Mucosa of rectum (tissue), 2 donors: ENCODE data around the gene TRAF3.

Experiments used
- H3K27ac ChIP-seq, 2 donors: one replicate each; pipeline ENCODE4 v1.7.0; 2013; ENCODE audit warnings: inconsistent platforms in 2 of 2, low read depth in 2 of 2, low read length in 2 of 2
- H3K27me3 ChIP-seq, 2 donors: one replicate each; pipeline ENCODE4 v1.7.0; 2013; ENCODE audit warnings: low read length in 2 of 2; ENCODE audit not compliant: control insufficient read depth in 2 of 2, insufficient read depth in 2 of 2
- H3K36me3 ChIP-seq, 2 donors: one replicate each; pipeline ENCODE4 v1.7.0; 2013; ENCODE audit warnings: low read length in 2 of 2; ENCODE audit not compliant: control insufficient read depth in 2 of 2, insufficient read depth in 2 of 2
- H3K4me1 ChIP-seq, 2 donors: one replicate each; pipeline ENCODE4 v1.7.0; 2013; ENCODE audit warnings: low read length in 2 of 2, mild to moderate bottlenecking in 1 of 2; ENCODE audit not compliant: control insufficient read depth in 2 of 2, insufficient read depth in 2 of 2
- H3K4me3 ChIP-seq, 2 donors: one replicate each; pipeline ENCODE4 v1.7.0; 2013; ENCODE audit warnings: low read length in 2 of 2
- H3K9ac ChIP-seq, 2 donors: one replicate each; pipeline ENCODE4 v1.7.0; 2013; ENCODE audit warnings: low read length in 2 of 2, low read depth in 1 of 2, mild to moderate bottlenecking in 1 of 2
- H3K9me3 ChIP-seq, 2 donors: one replicate each; pipeline ENCODE4 v1.7.0; 2013; ENCODE audit warnings: low read length in 2 of 2; ENCODE audit not compliant: control insufficient read depth in 2 of 2
- donor health status: healthy.
- donor health status: Normal muscosa, but diverticular disease.

TRAF3 gene

GRCh38 chr14:102793531-102794328 is 16.5 kb downstream of the TRAF3 start:
- no peak overlapping the region for H3K9ac ChIP-seq
- H3K4me3 ChIP-seq: no peak overlapping the region
- H3K36me3 ChIP-seq: no peaks in the 10 kb centered on the region
- no peak overlapping the region for H3K27ac ChIP-seq
- H3K27me3 ChIP-seq: no peaks in the 10 kb centered on the region
- no peaks in the 10 kb centered on the region for H3K9me3 ChIP-seq
- H3K4me1 ChIP-seq: peaks cover 5 to 9% of the 10 kb centered on the region in 2 donors

GRCh38 chr14:102795060-102795925 is 18.0 kb downstream of the TRAF3 start:
- Histone ChIP-seq H3K9me3 (no peaks in the 10 kb centered on the region), H3K36me3 (no peaks in the 10 kb centered on the region), H3K4me3 (peak overlapping the region in 1 of 2 donors; percentile 20), H3K27ac (peak overlapping the region; percentile 70 to 71), H3K27me3 (no peaks in the 10 kb centered on the region), H3K4me1 (peaks cover 5 to 9% of the 10 kb centered on the region in 2 donors), H3K9ac (peak overlapping the region in 1 of 2 donors; percentile 52)

- Histone ChIP-seq H3K27me3 (no peaks in the 10 kb centered on the region), H3K27ac (no peak overlapping the region), H3K4me1 (peaks cover 5 to 9% of the 10 kb centered on the region in 2 donors), H3K9ac (no peak overlapping the region), H3K36me3 (no peaks in the 10 kb centered on the region), H3K4me3 (no peak overlapping the region), H3K9me3 (no peaks in the 10 kb centered on the region)
Observed at GRCh38 chr14:102796661-102797190, 19.5 kb downstream of the TRAF3 start.

GRCh38 chr14:102798926-102799325 is 21.7 kb downstream of the TRAF3 start:
- Histone ChIP-seq H3K4me3 (no peak overlapping the region), H3K4me1 (peaks cover 7 to 9% of the 10 kb centered on the region in 2 donors), H3K9ac (no peak overlapping the region), H3K36me3 (no peaks in the 10 kb centered on the region), H3K27ac (no peak overlapping the region), H3K27me3 (no peaks in the 10 kb centered on the region), H3K9me3 (no peaks in the 10 kb centered on the region)

- Histone ChIP-seq H3K9ac (no peak overlapping the region), H3K27ac (no peak overlapping the region), H3K27me3 (no peaks in the 10 kb centered on the region), H3K4me1 (peaks cover 7 to 9% of the 10 kb centered on the region in 2 donors), H3K9me3 (no peaks in the 10 kb centered on the region), H3K4me3 (no peak overlapping the region), H3K36me3 (no peaks in the 10 kb centered on the region)
Observed at GRCh38 chr14:102799684-102800562, 22.7 kb downstream of the TRAF3 start.

- no peak overlapping the region for H3K9ac ChIP-seq
Observed at GRCh38 chr14:102802834-102803523, 25.7 kb downstream of the TRAF3 start.

GRCh38 chr14:102804858-102805257 is 27.6 kb downstream of the TRAF3 start:
- Histone ChIP-seq H3K27ac (peak overlapping the region in 1 of 2 donors; percentile 45), H3K9me3 (no peaks in the 10 kb centered on the region), H3K4me1 (peaks cover 10 to 21% of the 10 kb centered on the region in 2 donors), H3K9ac (no peak overlapping the region), H3K36me3 (no peaks in the 10 kb centered on the region), H3K4me3 (no peak overlapping the region), H3K27me3 (no peaks in the 10 kb centered on the region)

More at GRCh38 chr14:102802834-102803523, 25.7 kb downstream of the TRAF3 start:
- no peaks in the 10 kb centered on the region for H3K27me3 ChIP-seq
- no peaks in the 10 kb centered on the region for H3K9me3 ChIP-seq
- peaks cover 10 to 20% of the 10 kb centered on the region in 2 donors for H3K4me1 ChIP-seq
- no peak overlapping the region for H3K27ac ChIP-seq
- no peak overlapping the region for H3K4me3 ChIP-seq
- no peaks in the 10 kb centered on the region for H3K36me3 ChIP-seq

- Histone ChIP-seq H3K36me3 (no peaks in the 10 kb centered on the region), H3K9me3 (no peaks in the 10 kb centered on the region), H3K4me1 (peaks cover 10 to 21% of the 10 kb centered on the region in 2 donors), H3K9ac (peak overlapping the region in 1 of 2 donors; percentile 17), H3K27me3 (no peaks in the 10 kb centered on the region), H3K4me3 (no peak overlapping the region), H3K27ac (peak overlapping the region in 1 of 2 donors; percentile 45)
Observed at GRCh38 chr14:102805371-102805891, 28.2 kb downstream of the TRAF3 start.

- H3K9me3 ChIP-seq: no peaks in the 10 kb centered on the region
- no peak overlapping the region for H3K4me3 ChIP-seq
- no peaks in the 10 kb centered on the region for H3K27me3 ChIP-seq
- H3K9ac ChIP-seq: no peak overlapping the region
- H3K4me1 ChIP-seq: peaks cover 11 to 21% of the 10 kb centered on the region in 2 donors
- no peaks in the 10 kb centered on the region for H3K36me3 ChIP-seq
- peak overlapping the region; percentile 12 to 45 for H3K27ac ChIP-seq
Observed at GRCh38 chr14:102805941-102806340, 28.7 kb downstream of the TRAF3 start.
